GM15510 (cell line): ENCODE measurements around the gene CYB5R2.

ENCODE experiments used
- POLR2A ChIP-seq: IDR thresholded peaks from 3 replicates; pipeline ENCODE4 v1.6.1; 2011; ENCODE audit warnings: borderline replicate concordance; ENCODE audit not compliant: insufficient read length; ENCODE audit errors: extremely low read depth

CYB5R2 gene

GRCh38 chr11:7675631-7676030 is 2.3 kb upstream of the CYB5R2 start:
- no peak for TF ChIP-seq POLR2A

GRCh38 chr11:7673724-7674434 is 579 bp upstream of the CYB5R2 start:
- no peak for TF ChIP-seq POLR2A

GRCh38 chr11:7672276-7672959 is 882 bp downstream of the CYB5R2 start:
- TF ChIP-seq POLR2A: no peak

- TF ChIP-seq POLR2A: no peak
These were observed 1.7 kb downstream of the CYB5R2 start for GRCh38 chr11:7671347-7672215.

GRCh38 chr11:7670641-7671040 is 2.7 kb downstream of the CYB5R2 start:
- TF ChIP-seq POLR2A: no peak

DNA sequence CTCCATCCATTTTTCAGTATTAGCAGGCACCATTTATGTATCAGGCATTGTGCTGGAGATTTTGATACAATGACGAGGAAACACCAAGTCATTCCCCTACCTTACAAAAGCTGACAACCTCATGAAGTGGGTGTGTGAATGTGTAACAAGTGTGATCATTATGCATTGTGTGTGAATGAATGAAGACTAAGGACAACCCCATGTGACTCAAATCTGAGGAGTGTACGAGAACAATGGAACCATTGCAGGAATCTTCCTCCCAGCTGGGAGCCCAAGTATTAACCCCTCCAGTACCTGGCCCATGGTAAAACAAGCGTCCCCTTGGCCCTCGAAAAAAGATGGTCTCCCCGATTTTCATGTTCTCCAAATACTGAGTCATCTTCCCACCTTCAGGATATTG is 4.4 kb downstream of the CYB5R2 start:
- no peak for TF ChIP-seq POLR2A

DNA sequence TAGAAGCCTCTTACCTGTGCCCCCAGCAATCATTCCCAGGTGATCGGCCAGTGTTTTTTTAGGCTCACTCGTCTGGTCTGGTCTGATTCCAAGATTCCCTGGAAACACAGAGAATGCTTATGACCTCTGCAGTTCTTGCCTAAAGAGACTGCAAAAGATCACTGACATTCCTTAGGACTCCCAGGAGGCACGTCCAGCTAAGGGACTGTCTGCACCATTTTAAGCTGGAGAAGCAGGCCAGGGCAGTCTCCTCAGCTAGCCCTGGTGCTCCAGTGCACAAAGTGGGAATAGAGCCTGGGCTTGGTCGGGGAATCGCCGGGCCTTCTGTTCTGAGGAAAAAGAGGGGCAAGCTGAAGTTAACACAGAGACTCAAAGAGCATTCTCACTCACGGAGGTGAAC is 4.8 kb downstream of the CYB5R2 start:
- no peak for TF ChIP-seq POLR2A

DNA sequence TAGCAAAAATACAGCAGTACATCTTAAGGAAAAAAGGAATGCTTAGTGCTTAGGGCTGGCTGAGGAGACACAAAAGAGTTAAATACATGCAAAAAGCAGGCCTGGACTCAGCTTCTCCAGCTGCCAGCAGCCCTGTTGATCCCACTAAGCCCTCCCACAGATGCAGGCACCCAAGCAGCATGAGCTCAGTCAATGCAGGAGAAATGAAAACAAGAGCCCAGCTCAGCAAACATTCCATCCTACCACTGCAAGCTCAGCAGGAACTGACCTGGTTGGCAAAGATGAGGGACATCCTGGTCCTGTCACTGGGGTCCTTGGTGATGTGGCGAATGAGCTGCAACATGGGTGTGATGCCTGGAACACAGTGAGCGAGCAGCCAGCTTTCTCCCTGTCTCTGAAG is 5.8 kb downstream of the CYB5R2 start:
- TF ChIP-seq POLR2A: no peak

DNA sequence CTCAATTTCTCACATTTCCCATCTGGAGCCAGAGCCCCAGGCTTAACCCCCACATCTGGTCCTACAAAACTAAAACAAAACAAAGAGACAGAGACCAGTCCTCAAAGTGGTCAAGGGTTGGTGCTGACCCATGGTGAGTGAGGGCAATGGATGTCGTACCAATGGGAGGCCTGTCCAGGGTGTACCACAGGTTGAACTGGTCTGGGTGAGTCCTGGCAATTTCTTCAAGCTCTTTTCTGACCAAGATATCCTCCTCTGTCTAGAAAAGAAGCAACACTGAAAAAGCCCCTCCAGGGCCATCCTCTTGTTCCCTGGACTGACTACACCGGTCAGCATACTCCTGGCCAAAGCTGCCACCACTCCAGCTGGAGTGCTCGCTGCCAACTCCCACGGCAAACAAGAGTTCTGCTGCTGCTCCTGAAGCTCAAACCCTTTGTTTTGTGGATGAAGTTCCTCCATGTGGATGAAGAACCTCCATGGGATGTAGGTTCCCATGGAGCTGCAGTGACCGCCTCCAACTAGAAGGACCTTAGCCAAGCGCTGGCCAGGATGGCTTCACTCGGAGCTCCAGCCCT is 6.9 kb downstream of the CYB5R2 start:
- no peak for TF ChIP-seq POLR2A

DNA sequence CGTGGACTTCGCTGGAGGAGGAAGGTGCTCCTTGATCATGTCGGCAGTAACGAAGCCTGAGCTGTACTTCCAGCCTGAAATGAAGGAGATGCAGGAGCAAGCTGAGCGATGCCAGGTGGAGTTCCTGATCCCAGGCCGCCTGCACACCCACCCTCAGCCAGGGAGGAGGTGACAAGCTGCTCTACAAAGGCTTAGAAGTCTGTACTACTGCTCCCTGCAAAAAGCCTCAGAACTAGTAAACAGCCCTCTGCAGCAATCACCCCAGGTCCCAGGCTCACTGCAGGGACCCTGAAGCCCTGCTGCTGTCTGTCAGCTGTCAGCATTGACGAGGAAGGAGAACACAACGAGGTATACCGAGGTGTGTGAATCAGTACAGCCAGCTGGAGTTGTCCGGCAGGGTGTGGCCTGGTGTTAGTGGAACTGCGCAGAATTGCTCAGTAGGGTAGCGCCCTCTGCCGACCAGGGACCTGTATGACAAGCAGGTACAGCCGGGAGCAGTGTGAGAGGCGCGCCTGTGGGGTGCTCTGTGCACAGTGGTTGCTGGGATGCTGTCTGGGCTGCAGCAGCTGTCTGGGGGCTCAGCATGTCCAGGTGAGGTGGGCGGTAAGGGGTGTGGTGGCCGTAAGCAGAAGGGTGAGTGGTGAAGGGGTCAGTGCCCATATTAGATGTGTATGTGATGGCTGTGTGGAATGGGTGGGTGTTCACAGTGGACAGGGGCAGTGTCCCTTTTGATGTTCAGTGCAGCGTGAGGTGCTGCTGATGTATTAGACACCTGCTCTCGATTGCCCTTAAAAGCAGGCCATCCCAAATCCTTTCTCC is 7.6 kb downstream of the CYB5R2 start:
- no peak for TF ChIP-seq POLR2A

DNA sequence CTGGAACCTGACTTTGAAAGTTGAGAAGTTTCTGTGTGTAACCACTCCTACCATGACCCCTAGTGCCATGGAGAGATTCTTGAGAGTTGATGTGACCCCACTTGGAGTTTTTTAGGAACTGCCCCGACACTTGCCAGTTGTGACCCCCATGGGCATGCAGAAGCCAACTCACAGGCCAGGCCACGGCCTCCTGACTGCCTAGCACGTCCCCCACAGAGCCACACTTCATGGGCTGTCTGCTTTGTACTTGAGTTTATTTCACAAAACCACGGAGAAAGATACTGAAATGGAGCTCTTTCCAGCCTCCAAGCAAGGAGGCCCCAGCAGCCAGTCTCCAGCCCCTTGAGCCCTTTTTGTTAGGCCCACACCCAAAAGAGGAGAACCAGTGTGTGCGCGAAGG is 8.4 kb downstream of the CYB5R2 start:
- TF ChIP-seq POLR2A: no peak

DNA sequence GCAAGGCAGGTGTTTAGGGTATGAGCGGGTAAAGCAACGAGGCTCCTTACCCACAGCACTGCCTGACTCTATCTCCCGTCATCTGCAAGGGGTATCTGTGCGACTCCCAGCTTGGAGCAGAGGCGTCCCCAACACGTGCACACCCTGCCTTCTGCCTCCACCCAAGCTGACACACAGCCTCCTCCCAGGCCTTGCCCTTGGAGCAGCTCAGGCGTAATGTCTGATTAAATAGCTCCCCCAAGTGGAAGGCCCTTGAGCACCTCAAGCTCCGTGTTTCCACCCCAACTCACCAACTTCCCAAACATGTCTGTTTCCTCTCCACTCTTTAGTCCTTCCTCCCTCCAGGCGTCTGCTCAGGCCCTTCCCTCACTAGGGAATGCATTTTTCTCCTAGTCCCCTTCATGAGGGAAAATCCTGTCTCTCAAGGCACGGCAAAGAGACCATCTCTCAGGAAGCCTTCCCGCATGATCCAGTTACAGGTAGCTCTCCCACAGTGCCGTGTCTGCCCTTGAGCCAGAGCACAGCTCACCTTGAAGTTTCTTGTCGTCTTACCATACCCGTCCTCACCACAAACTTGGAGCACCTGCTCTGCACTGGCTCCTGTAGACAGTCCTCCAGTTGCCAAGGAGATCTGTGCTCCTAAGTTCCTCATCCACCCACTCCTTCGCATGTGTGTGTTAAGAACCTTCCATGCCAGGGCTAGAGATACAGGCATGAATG is 15.8 kb downstream of the CYB5R2 start:
- TF ChIP-seq POLR2A: no peak

DNA sequence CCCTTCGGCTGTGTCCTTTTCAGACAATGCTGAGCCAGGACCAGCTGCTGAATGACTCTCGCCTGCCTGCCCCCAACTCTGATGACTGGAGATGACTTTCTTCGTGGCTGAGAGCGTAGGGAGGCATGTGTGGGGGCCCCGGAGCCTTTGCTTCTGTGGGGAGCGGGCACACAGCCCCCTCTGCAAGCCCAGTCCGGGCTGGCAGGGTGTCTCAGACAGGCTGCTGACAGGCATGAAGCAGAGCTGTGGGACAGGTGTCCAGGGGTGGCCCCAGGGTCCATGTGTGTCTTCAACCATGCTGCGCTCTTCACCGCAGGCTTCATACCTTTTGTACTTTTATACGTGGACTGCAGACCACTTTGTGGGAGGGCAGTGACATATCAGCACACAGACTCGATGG is 16.6 kb downstream of the CYB5R2 start:
- no peak for TF ChIP-seq POLR2A
